HPDE6-E6E7 (cell line): Measurements from ENCODE around the gene SHD.
"Not testable (repeated sequence)": the region's sequence is repeated elsewhere in the genome, so short reads cannot be mapped to it uniquely, and the experiment has no call there.

ENCODE experiments used
- DNase-seq: peaks from one replicate; pipeline ENCODE4 v3.0.0; 2011; ENCODE audit warnings: missing footprints; ENCODE audit errors: extremely low spot score

Gene SHD

GRCh38 chr19:4327252-4327876, 48.3 kb downstream of the SHD start:
- DNase-seq = no peak

GRCh38 chr19:4327877-4328242, 48.8 kb downstream of the SHD start:
- no peak for DNase-seq

GRCh38 chr19:4328243-4328990, 49.4 kb downstream of the SHD start:
- no peak for DNase-seq

GRCh38 chr19:4328991-4329681, 50.1 kb downstream of the SHD start:
- not testable (repeated sequence) for DNase-seq

- DNase-seq = no peak
Measured at GRCh38 chr19:4329858-4330257, 50.8 kb downstream of the SHD start.

- no peak for DNase-seq
Measured at GRCh38 chr19:4334929-4335570, 56.0 kb downstream of the SHD start.

- DNase-seq = no peak
Measured at GRCh38 chr19:4337906-4338440, 58.9 kb downstream of the SHD start.

- peak; percentile 86 for DNase-seq
Measured at GRCh38 chr19:4338441-4339355, 59.6 kb downstream of the SHD start, which contains the start of gene STAP2. Gene STAP2 (minus strand): TSS chr19:4338827. CDS start chr19:4338753, 74 bp downstream.
